UCSD-AML1 (cell line): Measurements from ENCODE around the gene PCBP3.
"Not testable (repeated sequence)": the region's sequence is repeated elsewhere in the genome, so short reads cannot be mapped to it uniquely, and the experiment has no call there.

Experiments
- DNase-seq: peaks from one replicate; lab custom pipeline; 2025; ENCODE audit not compliant: unreplicated experiment; lab: John Stamatoyannopoulos, UW

The PCBP3 gene

DNA sequence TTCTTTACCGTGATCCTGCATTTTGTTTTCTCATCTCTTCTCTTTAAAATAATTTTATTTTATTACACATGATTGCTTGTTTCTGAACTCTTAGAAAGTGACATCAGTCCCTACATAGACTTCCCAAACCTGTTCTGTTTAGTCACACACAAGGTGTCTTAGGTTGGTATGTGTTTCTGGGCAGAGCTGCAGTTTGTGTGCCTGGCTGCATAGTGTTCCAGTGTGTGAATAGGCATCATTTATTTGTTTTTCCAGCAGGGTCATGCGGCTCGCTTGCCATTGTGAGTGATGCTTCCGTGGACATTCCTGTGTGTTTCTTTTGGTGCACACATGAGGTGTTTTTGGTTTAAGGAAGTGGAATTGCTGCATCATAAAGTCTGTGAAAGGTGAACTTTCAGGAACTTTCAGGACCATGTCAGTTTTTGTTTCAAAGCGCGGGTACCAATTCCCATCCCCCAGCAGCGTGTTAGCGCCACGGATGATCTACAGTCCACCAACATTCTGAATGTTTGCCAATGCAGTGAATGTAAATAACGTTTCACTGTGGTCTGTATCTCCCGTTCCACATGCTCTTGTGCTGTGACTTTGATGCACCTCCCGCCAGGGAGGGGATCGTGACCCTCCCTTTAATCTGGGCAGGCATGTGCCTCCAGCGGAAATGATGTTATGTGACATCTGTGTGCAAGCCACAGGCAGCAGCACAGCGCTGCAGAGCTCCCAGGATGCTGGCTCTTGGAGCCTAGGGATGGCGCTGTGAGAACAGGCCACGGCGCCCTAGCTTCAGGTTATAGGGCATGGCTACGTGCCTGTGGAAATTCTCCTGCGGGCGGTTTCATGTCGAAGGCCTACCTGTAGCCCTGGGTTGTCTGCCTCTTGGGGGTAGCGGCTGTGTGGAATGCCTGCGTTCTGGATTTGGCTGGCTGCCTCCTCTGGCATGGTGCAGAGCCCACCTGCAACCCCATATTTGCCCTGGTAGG lies 193.5 kb downstream of the PCBP3 start:
- DNase-seq = no peak

DNA sequence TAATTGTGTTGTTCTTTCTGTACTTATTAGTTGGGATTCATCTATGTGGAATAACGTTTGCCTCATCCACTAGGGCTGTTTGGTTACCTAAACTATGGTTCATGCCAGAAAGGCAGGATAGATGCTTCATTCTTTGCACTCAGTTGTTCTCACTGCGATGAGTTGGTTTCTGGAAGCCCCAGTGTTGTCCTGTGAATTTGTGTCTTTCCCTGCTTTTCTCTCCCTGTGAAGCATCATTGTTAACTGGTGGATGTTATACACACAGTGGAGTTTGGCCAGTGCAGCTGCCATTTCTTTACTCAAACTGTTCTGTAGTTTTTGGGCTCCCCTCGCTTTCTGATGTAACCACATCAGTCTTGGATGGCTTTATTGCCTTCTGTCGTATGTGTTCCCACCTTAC lies 194.4 kb downstream of the PCBP3 start:
- DNase-seq = no peak

DNA sequence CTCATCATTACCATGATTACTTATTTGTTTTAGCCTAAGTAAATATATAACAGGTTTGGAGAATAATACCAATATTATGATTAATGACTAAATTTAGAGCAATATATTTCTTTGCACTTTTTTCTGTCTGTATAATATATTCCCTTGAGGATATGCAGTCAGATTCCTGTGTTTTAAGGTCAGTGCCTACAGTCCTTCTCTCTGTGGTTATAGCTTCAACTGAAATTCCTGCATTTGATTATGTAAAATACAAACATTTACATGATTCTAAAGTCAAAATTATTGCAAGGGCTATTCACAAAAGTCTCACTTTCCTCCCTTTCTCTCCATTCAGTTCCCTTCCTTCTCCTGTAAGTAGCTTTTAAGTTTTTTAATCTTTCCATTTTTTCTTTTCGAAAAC lies 195.1 kb downstream of the PCBP3 start:
- DNase-seq = no peak

DNA sequence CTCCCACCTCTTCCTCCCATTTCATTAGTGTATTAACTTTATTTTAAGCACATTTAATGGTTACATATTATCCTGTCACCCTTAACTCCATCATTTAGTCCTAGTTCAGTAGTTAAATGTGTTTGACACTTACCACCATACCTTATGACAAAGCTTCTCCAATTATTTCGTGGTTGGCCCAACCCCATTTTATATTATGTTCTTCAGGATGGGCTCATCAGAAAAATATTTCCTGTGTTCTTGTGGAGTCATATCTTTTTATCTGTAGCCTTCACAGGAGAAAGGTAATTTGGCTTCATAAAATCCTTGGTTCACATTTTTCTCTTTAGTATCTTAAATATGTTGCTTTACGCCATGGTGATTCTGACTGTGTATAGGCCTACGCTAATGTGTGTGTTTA lies 195.7 kb downstream of the PCBP3 start:
- DNase-seq = no peak

DNA sequence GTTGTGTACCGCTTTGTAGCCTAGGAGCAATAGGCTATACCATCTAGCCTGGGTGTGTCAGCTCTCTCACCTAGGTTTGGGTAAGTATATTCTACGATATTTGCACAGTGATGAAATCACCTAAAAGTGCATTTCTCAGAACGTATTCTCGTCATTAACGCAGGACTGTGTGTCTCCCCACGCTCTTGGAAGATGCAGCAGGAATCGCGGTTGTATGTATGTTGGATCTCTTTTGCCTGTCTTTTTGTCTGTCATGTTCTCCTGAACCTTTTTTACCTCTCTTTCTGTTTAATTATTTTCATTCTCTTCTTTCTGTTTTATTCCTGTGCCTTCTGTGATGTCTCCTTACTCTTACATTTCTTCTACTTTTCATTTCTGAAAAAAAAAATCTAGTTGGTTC lies 197.5 kb downstream of the PCBP3 start:
- DNase-seq = no peak

DNA sequence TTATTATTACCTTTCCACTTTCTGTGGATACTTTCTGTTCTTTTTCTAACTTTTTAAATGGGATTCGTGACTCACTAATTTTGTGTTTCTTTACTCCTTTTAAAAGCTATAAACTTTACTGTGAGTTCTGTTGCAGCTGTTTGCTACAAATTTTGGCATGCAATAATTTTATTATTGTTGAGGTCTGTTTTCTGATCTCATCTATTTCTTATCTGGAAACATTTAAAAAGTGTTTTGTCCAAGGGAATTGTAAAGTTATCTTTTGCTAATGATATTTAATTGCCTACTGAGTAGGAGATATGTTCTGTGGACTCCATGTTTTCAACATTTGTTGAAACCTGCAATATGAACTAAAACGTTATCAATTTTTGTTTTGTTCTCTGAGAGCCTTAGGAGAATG lies 199.9 kb downstream of the PCBP3 start:
- no peak for DNase-seq

DNA sequence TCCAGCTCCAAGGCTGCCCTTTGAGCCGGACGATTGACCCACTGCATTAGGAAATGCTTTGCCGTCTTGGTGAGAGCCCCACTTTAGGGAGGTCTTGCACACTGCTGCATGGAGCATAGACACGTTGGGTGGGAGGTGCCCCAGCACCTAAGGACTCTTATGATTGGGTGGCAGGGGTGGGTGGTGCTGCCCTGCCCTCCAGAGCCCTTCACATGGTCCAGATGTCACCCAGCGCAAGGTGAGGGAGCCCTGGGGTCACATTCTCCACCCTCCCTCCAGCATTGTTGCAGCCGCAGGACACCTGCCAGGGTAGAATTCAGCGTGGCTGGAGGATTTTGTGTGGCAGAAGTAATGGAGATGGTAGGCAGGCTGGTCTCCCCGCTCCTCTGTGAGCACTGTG lies 200.7 kb downstream of the PCBP3 start:
- DNase-seq = no peak

DNA sequence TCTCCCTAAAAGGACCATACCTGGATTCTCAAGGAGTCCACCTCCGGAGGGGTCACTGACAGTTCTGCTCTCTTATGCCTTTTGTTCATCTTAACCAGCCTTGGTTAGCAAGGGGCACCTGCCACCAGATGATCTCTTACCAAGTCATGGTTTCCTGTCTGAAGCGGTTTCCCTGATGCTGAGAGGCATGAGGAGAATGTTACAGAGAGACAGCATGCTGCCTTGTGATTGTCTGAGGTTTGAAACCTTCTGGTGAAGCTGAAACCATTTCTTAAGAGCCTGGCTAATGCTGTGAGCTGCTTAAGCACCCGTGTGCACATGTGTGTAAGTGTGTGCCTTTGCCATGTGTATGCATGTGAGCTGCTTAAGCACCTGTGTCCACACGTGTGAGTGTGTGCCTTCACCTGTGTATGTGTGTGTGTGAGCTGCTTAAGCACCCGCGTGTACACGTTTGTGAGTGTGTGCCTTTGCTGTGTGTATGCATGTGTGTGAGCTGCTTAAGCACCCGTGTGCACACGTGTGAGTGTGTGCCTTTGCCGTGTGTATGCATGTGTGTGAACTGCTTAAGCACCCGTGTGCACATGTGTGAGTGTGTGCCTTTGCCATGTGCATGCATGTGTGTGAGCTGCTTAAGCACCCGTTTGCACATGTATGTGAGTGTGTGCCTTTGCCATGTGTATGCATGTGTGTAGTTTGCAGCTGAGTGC lies 201.7 kb downstream of the PCBP3 start:
- DNase-seq = no peak

DNA sequence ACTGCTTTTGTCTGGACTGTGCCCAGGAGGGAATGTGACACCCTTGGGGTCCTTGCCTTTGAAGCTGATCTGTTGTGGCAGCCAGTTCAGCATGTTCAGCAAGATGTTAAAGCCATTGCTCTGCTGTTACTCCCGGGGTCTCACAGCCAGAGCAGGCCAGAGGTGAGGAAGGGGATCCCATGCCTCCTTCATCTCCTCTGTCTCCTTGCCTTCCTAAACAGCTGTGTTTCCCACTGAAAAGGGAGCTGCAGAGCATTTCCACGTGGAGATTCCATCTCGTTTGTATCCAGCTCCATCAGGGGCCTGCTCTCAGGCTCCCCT lies 202.2 kb downstream of the PCBP3 start:
- no peak for DNase-seq

DNA sequence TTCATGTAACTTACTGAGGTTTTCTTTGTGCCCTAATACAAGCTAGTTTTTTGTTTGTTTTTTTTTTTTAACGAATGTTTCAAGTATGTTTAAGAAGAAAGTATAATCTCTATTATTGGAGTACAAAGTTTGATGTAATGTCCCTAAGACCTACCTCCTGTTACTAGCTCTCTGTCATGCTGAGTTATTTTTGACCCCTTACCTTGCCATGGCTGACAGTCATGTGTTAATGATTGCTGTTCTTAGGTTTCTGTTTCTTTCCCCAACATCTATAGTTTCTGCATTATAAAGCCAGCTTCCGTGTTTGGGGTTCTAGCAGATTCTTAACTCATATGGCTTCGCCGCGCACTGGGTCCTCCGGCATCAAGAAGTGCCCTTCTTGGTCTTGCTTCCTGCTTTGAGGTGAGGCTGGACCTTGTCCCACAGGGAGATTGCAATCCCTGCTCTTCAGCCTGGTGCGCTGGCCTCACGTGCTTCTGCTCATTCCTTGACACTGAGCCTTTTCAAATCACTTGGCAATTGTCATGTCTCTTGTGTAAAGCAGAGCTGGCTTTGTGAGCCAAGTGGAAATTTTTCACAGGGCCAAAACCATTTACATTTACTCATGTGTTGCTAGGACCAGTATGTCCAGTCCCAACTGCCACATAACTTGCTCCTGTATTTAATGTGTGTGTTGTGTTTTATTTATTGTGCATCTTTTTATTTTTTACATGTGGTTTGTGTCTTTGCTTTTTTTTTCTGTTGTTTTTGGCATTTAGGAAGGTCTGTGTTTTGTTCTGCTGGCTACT lies 203.0 kb downstream of the PCBP3 start:
- no peak for DNase-seq

DNA sequence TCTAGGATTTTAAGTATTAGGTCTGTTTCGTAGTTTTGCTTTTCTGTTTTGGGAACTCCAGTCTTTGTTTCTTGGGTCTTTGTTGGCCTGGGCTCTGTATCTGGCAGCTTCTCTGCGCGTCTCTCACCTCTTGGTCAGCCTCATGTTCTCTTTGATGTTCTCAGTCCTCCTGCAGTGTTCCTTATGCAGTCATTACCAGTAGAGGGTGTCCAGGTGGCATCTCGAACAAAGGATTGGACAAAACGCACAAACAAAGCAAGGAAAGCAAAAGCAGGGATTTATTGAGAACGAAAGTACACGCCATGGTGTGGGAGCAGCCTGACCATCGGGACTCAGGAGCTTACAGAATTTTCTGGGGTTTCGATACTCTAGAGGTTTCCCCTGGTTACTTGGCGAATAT lies 204.3 kb downstream of the PCBP3 start:
- DNase-seq = no peak

DNA sequence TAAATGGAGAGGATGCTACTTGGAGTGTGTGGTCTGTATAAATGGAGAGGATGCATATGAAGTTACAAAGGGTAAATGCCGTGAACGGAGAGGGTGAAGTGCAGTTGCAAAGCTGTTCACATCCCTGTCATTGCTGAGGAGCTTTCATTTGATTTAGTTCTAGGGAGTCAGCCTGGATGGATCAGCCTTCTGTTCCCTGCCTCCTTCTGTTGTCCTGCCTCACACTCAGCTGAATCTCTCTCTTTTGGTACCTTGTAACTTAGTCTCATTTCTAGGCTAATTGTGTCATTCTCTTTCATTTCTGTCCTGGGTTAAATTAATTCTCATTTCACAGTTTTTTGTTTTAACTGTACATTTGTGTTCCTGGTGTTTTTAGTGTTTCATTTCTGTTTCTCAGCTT lies 204.8 kb downstream of the PCBP3 start:
- no peak for DNase-seq

DNA sequence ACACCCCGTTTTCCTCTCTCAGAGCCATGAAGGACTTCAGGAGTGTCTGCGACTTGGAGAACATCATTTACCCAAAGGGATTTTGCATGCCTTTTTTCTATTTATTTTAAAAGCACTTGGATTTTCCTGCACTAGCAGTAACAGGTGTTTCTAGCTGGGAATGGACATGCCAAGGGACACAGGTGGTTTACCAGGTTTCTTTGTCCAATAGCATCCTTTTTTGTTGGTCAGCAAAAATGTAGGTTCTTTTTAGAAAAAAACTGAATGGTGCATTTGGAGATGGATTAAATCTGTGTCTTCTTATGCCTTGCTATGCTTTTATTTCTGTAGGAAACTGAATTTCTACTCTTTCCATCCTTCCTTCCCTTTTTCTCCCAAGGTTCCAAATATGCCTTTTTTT lies 205.3 kb downstream of the PCBP3 start:
- DNase-seq = no peak

DNA sequence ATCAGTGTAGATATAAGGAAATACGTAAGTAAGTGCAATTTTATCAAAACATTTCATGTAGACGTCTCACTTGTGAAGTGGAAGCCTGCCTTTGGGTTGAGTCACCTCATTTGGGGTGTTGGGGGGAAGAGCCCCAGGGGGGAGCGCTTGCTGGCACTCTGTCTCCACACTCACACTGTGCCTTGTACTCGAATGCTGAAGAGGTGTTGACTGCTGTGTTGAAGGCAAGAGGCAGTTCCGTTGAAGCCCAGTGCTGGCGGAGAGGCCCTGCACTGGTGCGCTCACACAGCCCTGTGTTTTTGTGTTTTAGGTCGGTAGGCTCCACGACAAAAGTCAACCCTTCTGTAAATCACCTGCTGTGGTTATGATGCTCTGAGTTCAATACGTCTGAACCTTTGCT lies 206.1 kb downstream of the PCBP3 start:
- DNase-seq = no peak

DNA sequence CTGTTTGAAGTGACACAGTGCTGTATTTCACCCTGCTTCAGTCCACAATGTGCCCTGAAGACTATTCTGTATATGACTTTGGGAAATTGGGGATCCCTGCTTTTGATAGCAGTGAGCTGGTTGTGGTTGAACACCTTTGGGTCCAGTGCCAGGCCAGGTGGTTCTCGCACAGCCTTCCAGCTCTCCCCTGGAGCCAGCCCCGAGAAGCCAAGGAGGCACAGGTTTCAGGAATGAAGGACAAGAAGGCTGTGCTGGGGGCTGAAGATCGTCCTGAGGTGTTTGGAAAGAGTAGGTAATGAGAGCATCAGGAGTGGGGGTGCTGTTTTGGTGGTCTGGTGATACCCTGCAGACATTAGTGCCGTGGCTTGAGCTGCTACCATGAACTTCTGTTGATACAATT lies 206.7 kb downstream of the PCBP3 start:
- no peak for DNase-seq

DNA sequence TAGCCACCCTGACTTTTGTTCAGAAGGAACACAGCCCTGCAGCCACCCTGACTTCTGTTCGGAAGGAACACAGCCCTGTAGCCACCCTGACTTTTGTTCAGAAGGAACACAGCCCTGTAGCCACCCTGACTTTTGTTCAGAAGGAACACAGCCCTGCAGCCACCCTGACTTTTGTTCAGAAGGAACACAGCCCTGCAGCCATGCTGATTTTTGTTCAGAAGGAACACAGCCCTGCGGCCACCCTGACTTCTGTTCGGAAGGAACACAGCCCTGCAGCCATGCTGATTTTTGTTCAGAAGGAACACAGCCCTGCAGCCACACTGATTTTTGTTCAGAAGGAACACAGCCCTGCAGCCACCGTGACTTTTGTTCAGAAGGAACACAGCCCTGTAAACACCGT lies 208.9 kb downstream of the PCBP3 start:
- DNase-seq = not testable (repeated sequence)

DNA sequence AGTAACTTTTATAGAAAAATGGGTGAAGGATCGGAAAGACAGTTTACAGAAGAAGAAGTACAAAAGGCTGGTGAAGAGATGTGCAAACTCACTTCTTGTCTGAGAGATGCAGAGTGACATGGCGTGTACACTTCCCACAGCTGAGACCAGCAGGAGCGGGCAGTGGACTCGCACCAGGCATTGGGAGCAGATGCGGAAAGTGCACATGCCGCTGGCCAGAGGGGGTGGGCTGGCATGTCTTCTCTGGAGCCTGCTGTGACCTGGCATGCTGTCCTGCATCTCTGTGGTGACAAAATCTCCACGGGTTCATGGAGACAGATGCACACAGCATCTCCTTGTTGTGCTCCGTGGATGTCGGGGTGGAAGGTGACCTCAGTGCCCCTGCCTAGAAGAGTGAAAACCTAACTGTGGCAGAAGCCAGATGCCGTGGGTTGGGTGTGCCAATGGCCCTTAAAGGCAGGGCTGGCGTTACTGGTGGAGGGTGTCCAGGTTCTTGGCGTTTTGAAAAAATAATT lies 209.4 kb downstream of the PCBP3 start:
- DNase-seq = no peak

DNA sequence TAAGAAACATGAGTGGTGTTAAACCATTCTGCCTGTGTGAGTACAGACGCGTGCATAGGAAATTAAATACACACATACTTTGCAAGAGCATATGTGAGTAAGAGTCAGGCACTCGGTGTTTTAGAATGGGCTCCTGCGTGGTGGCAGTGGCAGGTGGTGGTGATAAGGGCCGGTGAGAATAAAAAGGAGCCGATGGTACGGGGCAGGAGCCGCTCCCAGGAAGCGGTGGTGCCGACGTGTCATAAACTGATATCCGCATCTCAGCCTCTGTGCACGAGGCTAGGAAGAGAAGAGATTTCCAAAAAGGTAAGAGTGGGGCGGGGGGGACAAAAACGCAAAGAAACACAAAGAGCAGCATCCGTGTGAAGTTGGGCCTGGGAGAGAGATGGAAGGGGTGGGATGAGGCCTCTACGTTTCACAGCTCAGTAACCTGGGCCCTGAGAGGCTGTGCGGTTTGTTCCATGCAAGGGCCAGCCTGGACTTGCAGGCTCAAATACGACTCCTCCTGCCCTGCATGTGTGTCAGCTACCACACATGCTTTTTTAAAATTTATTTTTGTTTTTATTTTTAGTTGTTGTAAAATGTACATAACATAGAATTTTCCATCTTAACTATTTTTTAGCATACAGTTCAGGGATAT lies 210.3 kb downstream of the PCBP3 start:
- DNase-seq = no peak

DNA sequence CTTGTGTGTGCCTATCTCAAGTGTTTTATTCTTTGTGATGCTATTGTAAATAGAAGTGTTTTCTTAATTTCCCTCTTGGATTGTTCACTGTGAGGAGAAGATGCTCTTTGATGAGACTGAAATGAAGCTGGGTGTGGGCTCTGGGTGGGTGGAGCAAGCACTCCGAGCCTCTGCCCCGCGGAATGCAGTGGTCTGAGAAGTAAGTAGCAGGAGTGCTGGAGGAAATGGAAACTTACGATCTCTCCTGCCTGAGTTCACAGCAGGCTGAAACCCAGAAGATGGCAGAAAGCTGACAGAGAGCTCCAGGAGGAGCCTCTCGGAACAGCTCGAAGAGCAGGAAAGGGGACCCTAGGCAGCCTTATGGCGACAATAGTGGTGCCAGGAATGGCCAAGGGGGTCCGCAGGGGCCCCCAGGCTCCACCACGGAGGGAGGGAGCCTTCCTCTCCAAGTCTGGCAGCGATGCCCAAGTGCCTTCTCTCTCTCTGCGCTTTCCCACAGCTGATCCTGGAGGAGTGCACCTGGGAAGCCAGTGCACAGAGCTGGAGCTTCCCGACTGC lies 211.2 kb downstream of the PCBP3 start:
- DNase-seq = no peak

DNA sequence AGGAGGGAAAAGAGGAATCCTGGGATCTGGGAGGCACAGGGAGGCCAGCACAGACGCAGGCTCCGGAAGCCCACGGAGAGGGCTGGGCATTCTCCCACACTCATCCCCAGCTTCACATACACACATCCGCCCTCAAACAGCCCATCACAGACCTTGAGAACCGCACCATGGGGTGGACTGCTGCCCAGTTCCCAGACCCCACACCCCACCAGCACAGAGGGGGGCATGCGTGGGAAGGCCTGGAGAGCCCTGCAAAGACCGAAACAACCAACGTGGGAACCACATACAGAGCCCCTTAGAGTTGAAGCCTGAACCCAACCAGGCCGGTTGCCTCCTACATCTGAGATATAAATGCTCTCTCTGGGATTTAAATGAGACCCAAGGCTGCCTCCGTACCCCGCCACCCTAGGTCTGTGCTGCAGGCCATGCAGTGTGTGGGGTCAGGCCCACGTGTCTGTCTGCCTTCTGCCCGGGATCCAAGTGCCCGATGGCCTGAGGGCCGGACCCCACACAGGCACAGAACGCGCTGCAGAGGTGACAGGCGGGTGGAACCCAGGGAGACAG lies 211.8 kb downstream of the PCBP3 start:
- DNase-seq = no peak
